Measurements from ENCODE around the gene TTC31.
"Not testable (repeated sequence)": the region's sequence is repeated elsewhere in the genome, so short reads cannot be mapped to it uniquely, and the experiment has no call there.

Gene TTC31

DNA sequence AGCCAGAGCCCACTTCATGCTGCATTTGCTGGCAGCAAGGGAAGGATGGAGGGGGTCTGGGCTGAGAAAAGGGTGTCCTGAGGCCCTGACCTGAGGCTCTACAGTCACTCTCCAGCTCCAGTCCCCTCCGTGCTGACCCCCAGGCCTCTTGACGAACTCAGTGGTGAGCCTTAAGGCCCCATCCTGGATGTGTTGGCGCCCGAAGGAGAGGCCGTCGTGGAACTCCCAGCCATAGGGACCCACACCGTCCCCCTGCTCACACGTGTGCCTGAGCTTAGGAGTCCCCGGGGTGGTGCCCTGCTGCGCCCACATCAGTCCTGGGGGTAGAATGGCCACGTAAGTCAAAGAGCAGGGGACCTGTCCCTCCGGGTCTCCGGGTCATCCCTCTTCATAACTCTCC, 18.5 kb upstream of the TTC31 start:
- H3K79me2 ChIP-seq (ENCODE audit: low read length), result peaks cover 20% of the 10 kb centered on the region
- H2AFZ ChIP-seq (ENCODE audit: low read length), result peak overlapping the region; percentile 80
- peaks cover 4% of the 10 kb centered on the region; the same call in 1 of the 2 replicates for H3K4me1 ChIP-seq (ENCODE audit: low read length)
- peak overlapping the region; percentile 83 for H3K9ac ChIP-seq (ENCODE audit: low read length)
- H3K27me3 ChIP-seq (replicated peaks; ENCODE audit: insufficient read depth, low read length), result no peaks in the 10 kb centered on the region
- no peak for DNase-seq
- peak overlapping the region; percentile 100 for H3K4me2 ChIP-seq (ENCODE audit: low read depth, low read length)
- H3K9me2 ChIP-seq (replicated peaks; ENCODE audit: insufficient read depth, low read length), result no peaks in the 10 kb centered on the region
- TF ChIP-seq EZH2phosphoT487 (IDR thresholded peaks at IDR 0.05; ENCODE audit: low read length) (no peak), EZH2 (optimal IDR thresholded peaks at IDR 0.05; ENCODE audit: low read depth, low read length) (no peak), CTCF (IDR thresholded peaks at IDR 0.05; ENCODE audit: low read length) (no peak)
- H3F3A ChIP-seq (ENCODE audit: insufficient read depth, low read length), result 0 out of 2 replicates have a peak, but pooled peaks cover 3% of the 10 kb centered on the region
- H4K20me1 ChIP-seq (ENCODE audit: insufficient read depth, low read length), result no peaks in the 10 kb centered on the region
- H3K9me3 ChIP-seq (replicated peaks; ENCODE audit: insufficient read depth, low read length), result no peaks in the 10 kb centered on the region
- H3K36me3 ChIP-seq (replicated peaks; ENCODE audit: insufficient read depth, low read length), result no peaks in the 10 kb centered on the region
- H3K27ac ChIP-seq (ENCODE audit: low read length), result peak overlapping the region; percentile 36; the same call in 1 of the 2 replicates
- peak overlapping the region; percentile 90 for H3K4me3 ChIP-seq (ENCODE audit: low read length)

DNA sequence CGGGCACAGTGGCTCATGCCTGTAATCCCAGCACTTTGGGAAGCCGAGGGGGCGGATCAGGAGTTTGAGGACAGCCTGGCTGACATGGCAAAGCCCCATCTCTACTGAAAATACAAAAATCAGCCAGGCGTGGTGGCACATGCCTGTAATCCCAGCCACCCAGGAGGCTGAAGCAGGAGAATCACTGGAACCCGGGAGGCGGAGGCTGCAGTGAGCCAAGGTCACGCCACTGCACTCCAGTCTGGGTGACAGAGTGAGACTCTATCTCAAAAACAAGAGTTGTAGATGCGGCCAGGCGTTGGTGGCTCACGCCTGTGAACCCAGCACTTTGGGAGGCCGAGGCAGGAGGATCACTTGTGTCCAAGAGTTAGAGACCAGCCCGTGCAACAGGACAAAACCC, 12.1 kb upstream of the TTC31 start:
- H3K27me3 ChIP-seq (replicated peaks; ENCODE audit: insufficient read depth, low read length); DNase-seq; H3K79me2 ChIP-seq (ENCODE audit: low read length); H3K9ac ChIP-seq (ENCODE audit: low read length); H3K4me1 ChIP-seq (ENCODE audit: low read length); H2AFZ ChIP-seq (ENCODE audit: low read length); H3K36me3 ChIP-seq (replicated peaks; ENCODE audit: insufficient read depth, low read length); H3K9me3 ChIP-seq (replicated peaks; ENCODE audit: insufficient read depth, low read length); H3K4me2 ChIP-seq (ENCODE audit: low read depth, low read length); H3K4me3 ChIP-seq (ENCODE audit: low read length); H3K9me2 ChIP-seq (replicated peaks; ENCODE audit: insufficient read depth, low read length); H4K20me1 ChIP-seq (ENCODE audit: insufficient read depth, low read length); H3K27ac ChIP-seq (ENCODE audit: low read length): not testable (repeated sequence)
- H3F3A ChIP-seq (ENCODE audit: insufficient read depth, low read length), result peaks cover 37% of the 10 kb centered on the region

GRCh38 chr2:74471332-74472065, 11.4 kb upstream of the TTC31 start:
- Histone ChIP-seq H3K27ac (ENCODE audit: low read length) (peak overlapping the region; percentile 90; the same call in 1 of the 2 replicates), H2AFZ (ENCODE audit: low read length) (peak overlapping the region; percentile 93), H3K9me2 (replicated peaks; ENCODE audit: insufficient read depth, low read length) (no peaks in the 10 kb centered on the region), H3K4me3 (ENCODE audit: low read length) (peak overlapping the region; percentile 99), H3K4me1 (ENCODE audit: low read length) (peaks cover 5% of the 10 kb centered on the region; the same call in 1 of the 2 replicates), H3K9me3 (replicated peaks; ENCODE audit: insufficient read depth, low read length) (no peaks in the 10 kb centered on the region), H3K79me2 (ENCODE audit: low read length) (peaks cover 6% of the 10 kb centered on the region), H3K27me3 (replicated peaks; ENCODE audit: insufficient read depth, low read length) (no peaks in the 10 kb centered on the region), H3F3A (ENCODE audit: insufficient read depth, low read length) (peaks cover 37% of the 10 kb centered on the region), H4K20me1 (ENCODE audit: insufficient read depth, low read length) (no peaks in the 10 kb centered on the region), H3K9ac (ENCODE audit: low read length) (peak overlapping the region; percentile 87), H3K36me3 (replicated peaks; ENCODE audit: insufficient read depth, low read length) (no peaks in the 10 kb centered on the region; the same call in 1 of the 2 replicates), H3K4me2 (ENCODE audit: low read depth, low read length) (peak overlapping the region; percentile 93)
- DNase-seq, result no peak
- TF ChIP-seq EZH2phosphoT487 (IDR thresholded peaks at IDR 0.05; ENCODE audit: low read length), result no peak
- TF ChIP-seq EZH2 (optimal IDR thresholded peaks at IDR 0.05; ENCODE audit: low read depth, low read length), result no peak
- no peak for TF ChIP-seq CTCF (IDR thresholded peaks at IDR 0.05; ENCODE audit: low read length)

Measured in MM.1S (cell line).